NT2/D1 (cell line): Measurements from ENCODE around the gene CATSPERB.
"Not testable (repeated sequence)": the region's sequence is repeated elsewhere in the genome, so short reads cannot be mapped to it uniquely, and the experiment has no call there.

Source experiments
- DNase-seq: peaks from one replicate; pipeline ENCODE4 v3.0.0-alpha.2; 2011; ENCODE audit warnings: low read depth, low spot score
- H3K27me3 ChIP-seq: 2 replicates; pipeline ENCODE4 v1.6.0; 2011; ENCODE audit warnings: mild to moderate bottlenecking; ENCODE audit not compliant: insufficient read length, insufficient read depth
- H3K36me3 ChIP-seq: 2 replicates; pipeline ENCODE4 v1.6.1; 2011; ENCODE audit warnings: mild to moderate bottlenecking, low read length, mixed read lengths; ENCODE audit not compliant: insufficient read depth, insufficient read length
- H3K4me1 ChIP-seq: 2 replicates; pipeline ENCODE4 v1.5.1; 2011; ENCODE audit not compliant: insufficient read depth, insufficient read length
- H3K4me3 ChIP-seq: 2 replicates; pipeline ENCODE4 v1.5.1; 2011; ENCODE audit warnings: low read depth; ENCODE audit not compliant: insufficient read length
- H3K9ac ChIP-seq: 2 replicates; pipeline ENCODE4 v1.6.0; 2011; ENCODE audit warnings: low read depth; ENCODE audit not compliant: insufficient read length
- H3K9me3 ChIP-seq: 2 replicates; pipeline ENCODE4 v1.5.1; 2011; ENCODE audit warnings: mild to moderate bottlenecking, low read length; ENCODE audit not compliant: insufficient read depth
- SUZ12 ChIP-seq: IDR thresholded peaks from 2 replicates; pipeline ENCODE4 v1.6.1; 2011; ENCODE audit not compliant: insufficient read length, insufficient read depth; ENCODE audit errors: extremely low read depth
- YY1 ChIP-seq: IDR thresholded peaks from 2 replicates; pipeline ENCODE4 v1.6.1; 2011; ENCODE audit not compliant: insufficient read length, insufficient read depth
- ZNF274 ChIP-seq: IDR thresholded peaks from 2 replicates; pipeline ENCODE4 v1.6.1; 2011; ENCODE audit warnings: mild to moderate bottlenecking, low read depth, low read length

CATSPERB gene

GRCh38 chr14:91669867-91670266 lies 62.0 kb downstream of the CATSPERB start:
- Histone ChIP-seq H3K9ac (no peak overlapping the region), H3K36me3 (no peaks in the 10 kb centered on the region), H3K9me3 (peaks cover 8% of the 10 kb centered on the region), H3K27me3 (no peaks in the 10 kb centered on the region), H3K4me3 (no peak overlapping the region), H3K4me1 (no peaks in the 10 kb centered on the region)
- TF ChIP-seq SUZ12 (no peak), YY1 (no peak), ZNF274 (no peak)
- DNase-seq, result no peak

- not testable (repeated sequence) for H3K9ac ChIP-seq, H3K36me3 ChIP-seq, H3K4me3 ChIP-seq, DNase-seq, H3K27me3 ChIP-seq, H3K9me3 ChIP-seq, H3K4me1 ChIP-seq
Observed at GRCh38 chr14:91667101-91667500, 64.8 kb downstream of the CATSPERB start.

- Histone ChIP-seq H3K9ac (no peak overlapping the region), H3K4me3 (no peak overlapping the region), H3K27me3 (no peaks in the 10 kb centered on the region), H3K9me3 (no peaks in the 10 kb centered on the region), H3K36me3 (no peaks in the 10 kb centered on the region), H3K4me1 (no peaks in the 10 kb centered on the region)
- TF ChIP-seq YY1, result no peak
- TF ChIP-seq ZNF274, result no peak
- no peak for TF ChIP-seq SUZ12
- no peak for DNase-seq
Observed at GRCh38 chr14:91660790-91661189, 71.1 kb downstream of the CATSPERB start.

- Histone ChIP-seq H3K9ac (no peak overlapping the region), H3K27me3 (no peaks in the 10 kb centered on the region), H3K4me1 (no peaks in the 10 kb centered on the region), H3K4me3 (no peak overlapping the region), H3K36me3 (no peaks in the 10 kb centered on the region), H3K9me3 (no peaks in the 10 kb centered on the region)
- no peak for DNase-seq
- TF ChIP-seq SUZ12, result no peak
- no peak for TF ChIP-seq YY1
- no peak for TF ChIP-seq ZNF274
Observed at GRCh38 chr14:91654836-91655235, 77.0 kb downstream of the CATSPERB start.

- H3K4me3 ChIP-seq, result no peak overlapping the region
- no peak for TF ChIP-seq SUZ12
- no peaks in the 10 kb centered on the region for H3K27me3 ChIP-seq
- no peaks in the 10 kb centered on the region for H3K36me3 ChIP-seq
- no peaks in the 10 kb centered on the region for H3K9me3 ChIP-seq
- DNase-seq, result no peak
- H3K9ac ChIP-seq, result no peak overlapping the region
- H3K4me1 ChIP-seq, result no peaks in the 10 kb centered on the region
Observed at GRCh38 chr14:91653451-91653850, 78.4 kb downstream of the CATSPERB start.

- Histone ChIP-seq H3K27me3 (no peaks in the 10 kb centered on the region), H3K4me1 (no peaks in the 10 kb centered on the region), H3K9ac (no peak overlapping the region), H3K4me3 (no peak overlapping the region), H3K9me3 (peaks cover 5% of the 10 kb centered on the region; the same call in 1 of the 2 replicates), H3K36me3 (no peaks in the 10 kb centered on the region)
- peak; percentile 8 for DNase-seq
- TF ChIP-seq SUZ12 (no peak), YY1 (no peak), ZNF274 (no peak)
Observed at GRCh38 chr14:91649930-91650329, 82.0 kb downstream of the CATSPERB start.

- no peaks in the 10 kb centered on the region for H3K4me1 ChIP-seq
- TF ChIP-seq YY1 (no peak), ZNF274 (no peak), SUZ12 (no peak)
- no peaks in the 10 kb centered on the region for H3K27me3 ChIP-seq
- H3K9me3 ChIP-seq, result peaks cover 5% of the 10 kb centered on the region; the same call in 1 of the 2 replicates
- no peak for DNase-seq
- H3K4me3 ChIP-seq, result no peak overlapping the region
- H3K36me3 ChIP-seq, result no peaks in the 10 kb centered on the region
- no peak overlapping the region for H3K9ac ChIP-seq
Observed at GRCh38 chr14:91647856-91648255, 84.0 kb downstream of the CATSPERB start.

GRCh38 chr14:91636604-91637003 lies 95.3 kb downstream of the CATSPERB start:
- Histone ChIP-seq H3K36me3 (no peaks in the 10 kb centered on the region), H3K27me3 (no peaks in the 10 kb centered on the region), H3K4me3 (no peak overlapping the region), H3K9ac (no peak overlapping the region), H3K4me1 (no peaks in the 10 kb centered on the region), H3K9me3 (no peaks in the 10 kb centered on the region)
- TF ChIP-seq ZNF274 (no peak), YY1 (no peak), SUZ12 (no peak)
- DNase-seq, result no peak
